PC-9 (cell line): ENCODE results near the gene ABR. TPM values are rescaled to one million over a fixed set of nuclear protein-coding genes. Genes with fewer than 3 reads are reported as not detected.

Experiments
- BruUV-seq: library from RNA; stranded (reverse); fragments of 400-500 nt; replicated peaks from 2 replicates; lab custom pipeline; 2021; lab: Mats Ljungman, UMichigan
- CTCF ChIA-PET: fragments of 300-600 bp; sonication (Branson Sonifier 250); formaldehyde crosslinking; loops from one replicate; lab custom pipeline; 2022; ENCODE audit warnings: antibody characterized with exemption; lab: Charles Lee
- POLR2A ChIA-PET: fragments of 300-600 bp; sonication (Branson Sonifier 250); formaldehyde crosslinking; loops from one replicate; lab custom pipeline; 2022; ENCODE audit warnings: antibody characterized with exemption; ENCODE audit not compliant: unreplicated experiment; lab: Charles Lee
- DNase-seq, 2 experiments: peaks; one replicate each; pipeline versions ENCODE4 v3.0.0 to v3.0.0-alpha.2; 2015 to 2022; ENCODE audit warnings: mixed read lengths in 1 of 2
- H2AFZ ChIP-seq: fragments of 200-600 bp; sonication (generic); 2 replicates; pipeline ENCODE4 v1.8.1; 2017; ENCODE audit warnings: antibody characterized with exemption
- H3F3A ChIP-seq: fragments of 200-600 bp; sonication (generic); 2 replicates; pipeline ENCODE4 v1.8.1; 2017; ENCODE audit warnings: antibody characterized with exemption, mild to moderate bottlenecking, low read depth; ENCODE audit not compliant: insufficient read depth
- H3K27ac ChIP-seq: fragments of 200-600 bp; sonication (generic); 2 replicates; pipeline ENCODE4 v1.6.1; 2016; ENCODE audit warnings: mixed run types
- H3K27me3 ChIP-seq: fragments of 200-600 bp; sonication (generic); 2 replicates; pipeline ENCODE4 v1.6.1; 2016; ENCODE audit warnings: low read depth, mixed run types; ENCODE audit not compliant: insufficient read depth
- H3K36me3 ChIP-seq: fragments of 200-600 bp; sonication (generic); 2 replicates; pipeline ENCODE4 v1.6.1; 2016; ENCODE audit warnings: low read depth, mixed run types
- H3K4me1 ChIP-seq: fragments of 200-600 bp; sonication (generic); replicated peaks from 2 replicates; pipeline ENCODE4 v1.6.1; 2016; ENCODE audit warnings: mixed run types; ENCODE audit not compliant: insufficient read depth
- H3K4me2 ChIP-seq: fragments of 200-600 bp; sonication (generic); 2 replicates; pipeline ENCODE4 v1.6.1; 2017; ENCODE audit warnings: mixed run types
- H3K4me3 ChIP-seq: fragments of 200-600 bp; sonication (generic); 2 replicates; pipeline ENCODE4 v1.6.1; 2016; ENCODE audit warnings: mixed run types
- H3K79me2 ChIP-seq: fragments of 200-600 bp; sonication (generic); 2 replicates; pipeline ENCODE4 v1.6.1; 2017; ENCODE audit warnings: low read depth, mixed run types
- H3K9me2 ChIP-seq: fragments of 200-600 bp; sonication (generic); 2 replicates; pipeline ENCODE4 v1.8.1; 2017; ENCODE audit warnings: mild to moderate bottlenecking; ENCODE audit not compliant: insufficient read depth
- H3K9me3 ChIP-seq: fragments of 200-600 bp; sonication (generic); 2 replicates; pipeline ENCODE4 v1.8.1; 2016; ENCODE audit warnings: low read depth; ENCODE audit not compliant: insufficient read depth
- H4K20me1 ChIP-seq: fragments of 200-600 bp; sonication (generic); 2 replicates; pipeline ENCODE4 v1.8.1; 2017; ENCODE audit not compliant: insufficient read depth
- EZH2 ChIP-seq: fragments of 200-600 bp; sonication (generic); IDR thresholded peaks from 2 replicates; pipeline ENCODE4 v1.8.0; 2017; ENCODE audit warnings: antibody characterized with exemption, low read depth
- intact Hi-C: fragments of 100-400 bp; cut with micrococcal nuclease; formaldehyde crosslinking; loops from one replicate; pipeline ENCODE4 v1.10.0; 2022; ENCODE audit not compliant: unreplicated experiment
- total RNA-seq: library from RNA; stranded (reverse); gene quantifications from 2 replicates; pipeline ENCODE4 v1.2.3, GENCODE V29; 2021
- TF ChIP-seq, protein P1 (sequence below): fragments of 200-600 bp; sonication (generic); conservative IDR thresholded peaks from 2 replicates; pipeline ENCODE4 v1.6.1; 2017; ENCODE audit warnings: mixed run types, antibody characterized with exemption, mild to moderate bottlenecking, moderate library complexity

The ABR gene
- total RNA-seq, 1 experiment from 2014 or later, result 76.0 TPM

DNA sequence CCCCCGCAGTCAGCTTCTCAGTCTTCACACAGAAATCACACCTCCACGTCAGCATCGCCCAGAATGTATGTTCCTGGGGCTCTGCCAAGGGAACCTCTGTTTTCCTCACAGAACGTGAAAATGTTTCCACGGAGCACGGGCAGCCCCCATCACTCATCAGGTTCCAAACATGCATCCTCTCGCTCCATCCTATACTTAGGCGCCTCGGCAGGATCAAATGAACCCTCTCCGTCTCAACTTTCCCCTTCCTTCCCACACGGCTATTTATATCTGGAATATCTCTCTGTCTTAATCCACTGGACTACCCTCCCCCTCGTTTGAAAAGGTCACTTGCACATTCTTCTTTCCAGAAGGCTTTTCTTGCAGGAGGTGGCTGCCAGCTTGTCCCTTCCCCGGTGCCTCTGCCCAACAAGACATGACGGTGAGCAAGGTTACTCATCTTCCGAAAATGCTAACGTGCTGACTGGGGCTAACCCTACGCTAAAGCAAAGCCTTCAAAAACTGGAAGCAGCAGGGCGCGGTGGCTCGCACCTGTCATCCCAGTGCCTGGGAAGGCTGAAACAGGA lies 221.8 kb downstream of the ABR start:
- no peak overlapping the region for H2AFZ ChIP-seq
- no peak overlapping the region for H3K4me2 ChIP-seq
- intact Hi-C loops, result loop anchor here (2.0 kb wide), 1 partner anchor 15 kb away; no protein-coding TSS in a partner anchor
- no peak overlapping the region for H3K4me3 ChIP-seq
- no peaks in the 10 kb centered on the region for H3K27me3 ChIP-seq
- H4K20me1 ChIP-seq, result 0 out of 2 replicates have a peak, but pooled peaks cover 16% of the 10 kb centered on the region
- no peaks in the 10 kb centered on the region for H3K36me3 ChIP-seq
- peaks cover 14% of the 10 kb centered on the region for H3K4me1 ChIP-seq
- ChIA-PET CTCF (interaction anchor here (0.6 kb wide), 1 partner anchor 127 kb away, joined by 9 read pairs; no protein-coding TSS in a partner anchor), POLR2A (no interaction called here)
- H3K9me2 ChIP-seq, result no peaks in the 10 kb centered on the region
- no peaks in the 10 kb centered on the region for H3K9me3 ChIP-seq
- H3K79me2 ChIP-seq, result no peaks in the 10 kb centered on the region; the same call in 1 of the 2 replicates
- TF ChIP-seq EZH2, result no peak
- TF ChIP-seq, protein P1, sequence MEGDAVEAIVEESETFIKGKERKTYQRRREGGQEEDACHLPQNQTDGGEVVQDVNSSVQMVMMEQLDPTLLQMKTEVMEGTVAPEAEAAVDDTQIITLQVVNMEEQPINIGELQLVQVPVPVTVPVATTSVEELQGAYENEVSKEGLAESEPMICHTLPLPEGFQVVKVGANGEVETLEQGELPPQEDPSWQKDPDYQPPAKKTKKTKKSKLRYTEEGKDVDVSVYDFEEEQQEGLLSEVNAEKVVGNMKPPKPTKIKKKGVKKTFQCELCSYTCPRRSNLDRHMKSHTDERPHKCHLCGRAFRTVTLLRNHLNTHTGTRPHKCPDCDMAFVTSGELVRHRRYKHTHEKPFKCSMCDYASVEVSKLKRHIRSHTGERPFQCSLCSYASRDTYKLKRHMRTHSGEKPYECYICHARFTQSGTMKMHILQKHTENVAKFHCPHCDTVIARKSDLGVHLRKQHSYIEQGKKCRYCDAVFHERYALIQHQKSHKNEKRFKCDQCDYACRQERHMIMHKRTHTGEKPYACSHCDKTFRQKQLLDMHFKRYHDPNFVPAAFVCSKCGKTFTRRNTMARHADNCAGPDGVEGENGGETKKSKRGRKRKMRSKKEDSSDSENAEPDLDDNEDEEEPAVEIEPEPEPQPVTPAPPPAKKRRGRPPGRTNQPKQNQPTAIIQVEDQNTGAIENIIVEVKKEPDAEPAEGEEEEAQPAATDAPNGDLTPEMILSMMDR, result no peak
- no TSS peak for BruUV-seq
- no peak overlapping the region for H3K27ac ChIP-seq
- DNase-seq, result no peak
- H3F3A ChIP-seq, result peaks cover 51% of the 10 kb centered on the region

DNA sequence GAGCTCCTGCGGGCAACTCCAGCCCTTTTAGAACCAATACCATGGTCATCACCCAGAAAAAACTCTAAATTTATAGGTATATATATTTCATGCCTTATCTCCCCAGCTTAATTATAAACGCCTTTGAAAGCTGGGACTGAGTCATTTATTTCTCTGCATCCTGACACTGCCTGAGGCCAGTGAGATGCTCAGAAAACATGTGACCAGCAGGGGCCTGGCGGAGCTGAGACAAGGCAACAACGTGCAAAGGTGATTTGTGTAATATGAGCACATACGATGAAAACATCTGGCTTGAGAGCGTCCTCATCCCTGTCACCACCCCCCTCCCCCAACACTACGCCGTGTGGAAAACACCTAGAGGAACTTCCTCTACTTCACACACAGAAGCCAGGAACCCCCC lies 222.9 kb downstream of the ABR start:
- H3K27me3 ChIP-seq, result no peaks in the 10 kb centered on the region
- DNase-seq, result peak; percentile 73 to 74
- ChIA-PET POLR2A (interaction anchor here (0.7 kb wide), 1 partner anchor 26 kb away, joined by 3 read pairs; no protein-coding TSS in a partner anchor), CTCF (interaction anchor here (0.6 to 0.7 kb wide), 4 partner anchors 17 to 257 kb away, joined by 3 to 13 read pairs (median 5); no protein-coding TSS in a partner anchor)
- H4K20me1 ChIP-seq, result 0 out of 2 replicates have a peak, but pooled peaks cover 8% of the 10 kb centered on the region
- intact Hi-C loops, result loop anchor here (2.0 kb wide), 1 partner anchor 16 kb away; no protein-coding TSS in a partner anchor
- BruUV-seq, result no TSS peak
- no peak overlapping the region for H3K4me3 ChIP-seq
- TF ChIP-seq, protein P1, result no peak
- no peak for TF ChIP-seq EZH2
- no peaks in the 10 kb centered on the region for H3K36me3 ChIP-seq
- peaks cover 50% of the 10 kb centered on the region for H3F3A ChIP-seq
- no peak overlapping the region for H3K27ac ChIP-seq
- no peaks in the 10 kb centered on the region for H3K9me3 ChIP-seq
- H3K4me2 ChIP-seq, result peak overlapping the region; percentile 17
- no peak overlapping the region for H2AFZ ChIP-seq
- H3K9me2 ChIP-seq, result no peaks in the 10 kb centered on the region
- H3K79me2 ChIP-seq, result no peaks in the 10 kb centered on the region
- peaks cover 15% of the 10 kb centered on the region for H3K4me1 ChIP-seq

DNA sequence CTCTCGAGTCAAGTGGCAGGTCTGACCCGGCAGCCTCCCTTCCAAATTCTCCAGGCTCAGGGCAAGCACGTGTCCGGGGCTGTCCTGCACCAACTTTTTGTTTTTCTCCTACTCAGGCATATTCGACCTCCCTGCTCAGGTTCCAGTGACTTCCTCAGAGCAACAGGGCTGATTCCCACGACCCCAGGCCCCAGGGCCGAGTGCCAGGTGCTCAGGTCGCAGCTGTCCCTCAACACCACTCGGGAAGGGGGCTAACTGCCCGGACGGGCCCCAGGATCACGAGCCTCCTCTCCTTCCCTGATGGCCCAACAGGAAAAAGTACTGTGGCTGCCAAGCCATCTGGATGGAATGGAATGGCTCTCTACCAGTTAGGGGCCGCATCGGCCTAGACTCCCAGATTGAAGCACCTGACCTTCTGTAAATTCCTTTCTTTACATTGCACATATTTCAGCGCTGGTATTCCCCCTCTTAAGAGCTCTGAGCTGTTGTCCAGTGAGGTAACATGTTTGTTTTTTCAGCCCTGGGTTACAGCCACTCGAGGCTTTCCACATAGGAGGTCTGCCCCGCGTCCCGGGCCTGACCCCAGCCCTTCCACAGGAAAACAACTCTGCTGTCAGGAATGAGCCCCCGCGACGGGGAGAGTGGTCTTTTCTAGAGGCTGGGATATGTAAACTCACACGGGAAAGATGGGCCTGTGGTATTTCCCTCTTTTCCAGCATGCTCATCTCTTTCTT lies 225.2 kb downstream of the ABR start:
- no peaks in the 10 kb centered on the region for H3K9me2 ChIP-seq
- no peak for TF ChIP-seq EZH2
- TF ChIP-seq, protein P1, result no peak
- H4K20me1 ChIP-seq, result 0 out of 2 replicates have a peak, but pooled peaks cover 8% of the 10 kb centered on the region
- H3F3A ChIP-seq, result peaks cover 53% of the 10 kb centered on the region
- BruUV-seq, result no TSS peak
- H3K9me3 ChIP-seq, result no peaks in the 10 kb centered on the region
- H3K79me2 ChIP-seq, result no peaks in the 10 kb centered on the region
- H3K27me3 ChIP-seq, result no peaks in the 10 kb centered on the region
- ChIA-PET CTCF (no interaction called here), POLR2A (no interaction called here)
- peaks cover 30% of the 10 kb centered on the region for H3K4me1 ChIP-seq
- no peak overlapping the region for H2AFZ ChIP-seq
- H3K36me3 ChIP-seq, result no peaks in the 10 kb centered on the region
- H3K27ac ChIP-seq, result no peak overlapping the region
- H3K4me3 ChIP-seq, result no peak overlapping the region
- no peak for DNase-seq
- intact Hi-C loops, result no loop called here
- no peak overlapping the region for H3K4me2 ChIP-seq
